Measurements from ENCODE around the gene ADI1.

- no peak for TF ChIP-seq EZH2phosphoT487 (IDR thresholded peaks at IDR 0.05; ENCODE audit: low read depth, severe bottlenecking, unreplicated experiment)
- TF ChIP-seq, protein P1, sequence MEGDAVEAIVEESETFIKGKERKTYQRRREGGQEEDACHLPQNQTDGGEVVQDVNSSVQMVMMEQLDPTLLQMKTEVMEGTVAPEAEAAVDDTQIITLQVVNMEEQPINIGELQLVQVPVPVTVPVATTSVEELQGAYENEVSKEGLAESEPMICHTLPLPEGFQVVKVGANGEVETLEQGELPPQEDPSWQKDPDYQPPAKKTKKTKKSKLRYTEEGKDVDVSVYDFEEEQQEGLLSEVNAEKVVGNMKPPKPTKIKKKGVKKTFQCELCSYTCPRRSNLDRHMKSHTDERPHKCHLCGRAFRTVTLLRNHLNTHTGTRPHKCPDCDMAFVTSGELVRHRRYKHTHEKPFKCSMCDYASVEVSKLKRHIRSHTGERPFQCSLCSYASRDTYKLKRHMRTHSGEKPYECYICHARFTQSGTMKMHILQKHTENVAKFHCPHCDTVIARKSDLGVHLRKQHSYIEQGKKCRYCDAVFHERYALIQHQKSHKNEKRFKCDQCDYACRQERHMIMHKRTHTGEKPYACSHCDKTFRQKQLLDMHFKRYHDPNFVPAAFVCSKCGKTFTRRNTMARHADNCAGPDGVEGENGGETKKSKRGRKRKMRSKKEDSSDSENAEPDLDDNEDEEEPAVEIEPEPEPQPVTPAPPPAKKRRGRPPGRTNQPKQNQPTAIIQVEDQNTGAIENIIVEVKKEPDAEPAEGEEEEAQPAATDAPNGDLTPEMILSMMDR (IDR thresholded peaks at IDR 0.05; ENCODE audit: poor library complexity), result no peak
Measured at GRCh38 chr2:3553946-3554345, 34.6 kb upstream of the ADI1 start.
